ENCODE results near the gene FHL1. TPM values are rescaled to one million over a fixed set of nuclear protein-coding genes. Genes with fewer than 3 reads are reported as not detected.
"Not testable (repeated sequence)": the region's sequence is repeated elsewhere in the genome, so short reads cannot be mapped to it uniquely, and the experiment has no call there.

FHL1 gene
- total RNA-seq = 1,000 to 10,000 TPM; 6,074 to 8,382 (median 6,962) TPM
- polyA plus RNA-seq = 1,000 to 10,000 TPM in 2 of 3 donors, 100 to 1,000 TPM in 1; 325 to 4,774 (median 2,961) TPM
- long read RNA-seq, donor 1, transcript FHL1-205 (7 exons, 2,441 nt) = minor isoform, 16 of 1,875 reads
- long read RNA-seq, donor 1, transcript FHL1-217 (6 exons, 2,310 nt) = minor isoform, 6 of 1,875 reads
- long read RNA-seq, donor 1, transcript FHL1-204 (6 exons, 2,565 nt) = major isoform, 1,389 of 1,875 reads
- long read RNA-seq, donor 1, transcript FHL1-203 (5 exons, 833 nt) = minor isoform, 26 of 1,875 reads
- long read RNA-seq, donor 1, partial matches to known transcripts = 130 of 1,875 reads
- long read RNA-seq, donor 1, other reads (novel, unspliced or antisense) = 300 of 1,875 reads
- long read RNA-seq, donor 2, transcript FHL1-205 (7 exons, 2,441 nt) = minor isoform, 25 of 2,853 reads
- long read RNA-seq, donor 2, transcript FHL1-217 (6 exons, 2,310 nt) = minor isoform, 7 of 2,853 reads
- long read RNA-seq, donor 2, transcript FHL1-204 (6 exons, 2,565 nt) = major isoform, 2,064 of 2,853 reads
- long read RNA-seq, donor 2, transcript FHL1-203 (5 exons, 833 nt) = minor isoform, 38 of 2,853 reads
- long read RNA-seq, donor 2, partial matches to known transcripts = 215 of 2,853 reads
- long read RNA-seq, donor 2, other reads (novel, unspliced or antisense) = 488 of 2,853 reads

DNA sequence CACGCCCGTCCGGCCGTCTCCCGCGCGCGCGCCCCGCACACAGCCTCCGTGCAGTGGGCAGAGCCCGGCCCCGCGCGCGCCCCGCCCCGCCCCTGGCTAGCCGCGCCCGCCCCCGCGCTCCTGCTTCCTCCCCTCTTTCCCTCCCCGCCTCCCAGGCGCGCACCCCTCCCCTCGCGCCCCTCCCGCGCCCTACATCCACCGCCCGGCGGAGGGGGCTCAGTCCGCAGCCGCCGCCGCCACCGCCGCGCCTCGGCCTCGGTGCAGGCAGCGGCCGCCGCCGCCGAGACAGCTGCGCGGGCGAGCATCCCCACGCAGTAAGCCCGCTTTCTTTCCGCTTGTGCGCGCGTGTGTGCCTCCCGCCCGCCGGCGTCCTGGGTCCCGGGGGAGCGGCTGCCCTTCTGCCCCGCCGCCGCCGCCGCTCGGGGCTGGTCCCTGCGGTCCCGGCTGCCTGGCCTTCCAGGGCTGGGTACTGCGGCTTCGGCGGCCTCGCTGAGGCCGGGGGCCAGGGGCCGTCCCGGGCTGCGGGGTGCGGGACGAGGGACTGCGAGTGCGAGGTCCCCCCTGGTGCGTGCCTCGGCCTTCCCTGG lies at the start of gene FHL1:
Gene FHL1, plus strand, starts transcription at position 219 of the 587 bp plus-strand sequence.
- no peaks in the 10 kb centered on the region for H3K9me3 ChIP-seq
- TF ChIP-seq, protein P1, sequence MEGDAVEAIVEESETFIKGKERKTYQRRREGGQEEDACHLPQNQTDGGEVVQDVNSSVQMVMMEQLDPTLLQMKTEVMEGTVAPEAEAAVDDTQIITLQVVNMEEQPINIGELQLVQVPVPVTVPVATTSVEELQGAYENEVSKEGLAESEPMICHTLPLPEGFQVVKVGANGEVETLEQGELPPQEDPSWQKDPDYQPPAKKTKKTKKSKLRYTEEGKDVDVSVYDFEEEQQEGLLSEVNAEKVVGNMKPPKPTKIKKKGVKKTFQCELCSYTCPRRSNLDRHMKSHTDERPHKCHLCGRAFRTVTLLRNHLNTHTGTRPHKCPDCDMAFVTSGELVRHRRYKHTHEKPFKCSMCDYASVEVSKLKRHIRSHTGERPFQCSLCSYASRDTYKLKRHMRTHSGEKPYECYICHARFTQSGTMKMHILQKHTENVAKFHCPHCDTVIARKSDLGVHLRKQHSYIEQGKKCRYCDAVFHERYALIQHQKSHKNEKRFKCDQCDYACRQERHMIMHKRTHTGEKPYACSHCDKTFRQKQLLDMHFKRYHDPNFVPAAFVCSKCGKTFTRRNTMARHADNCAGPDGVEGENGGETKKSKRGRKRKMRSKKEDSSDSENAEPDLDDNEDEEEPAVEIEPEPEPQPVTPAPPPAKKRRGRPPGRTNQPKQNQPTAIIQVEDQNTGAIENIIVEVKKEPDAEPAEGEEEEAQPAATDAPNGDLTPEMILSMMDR (IDR thresholded peaks at IDR 0.05) = no peak
- intact Hi-C loops (cut with DNase I) = loop anchor here in 1 of 2 donors (5.0 to 10.0 kb wide), 2 partner anchors 93 to 120 kb away; no protein-coding TSS in a partner anchor
- H3K4me3 ChIP-seq = peak within 1 kb of the TSS; percentile 71
- H3K36me3 ChIP-seq (ENCODE audit: insufficient read depth in 1 of 2, low read depth in 1 of 2) = no peaks in the 10 kb centered on the region
- 0 to 39% (median 0%) methylated on average over 2 to 51 of the region's 84 CpGs for WGBS, 3 donors
- no peaks in the 10 kb centered on the region for H3K4me1 ChIP-seq
- peaks cover 0 to 14% (median 0%) of the 10 kb centered on the region in 3 donors for H3K27me3 ChIP-seq (ENCODE audit: insufficient read depth in 3 of 3, low read length in 2 of 3)
- peak within 1 kb of the TSS; percentile 69 for H3K27ac ChIP-seq
- ATAC-seq (peak; percentile 72 to 88 (median 86)), DNase-seq (peak; percentile 72 to 80)

DNA sequence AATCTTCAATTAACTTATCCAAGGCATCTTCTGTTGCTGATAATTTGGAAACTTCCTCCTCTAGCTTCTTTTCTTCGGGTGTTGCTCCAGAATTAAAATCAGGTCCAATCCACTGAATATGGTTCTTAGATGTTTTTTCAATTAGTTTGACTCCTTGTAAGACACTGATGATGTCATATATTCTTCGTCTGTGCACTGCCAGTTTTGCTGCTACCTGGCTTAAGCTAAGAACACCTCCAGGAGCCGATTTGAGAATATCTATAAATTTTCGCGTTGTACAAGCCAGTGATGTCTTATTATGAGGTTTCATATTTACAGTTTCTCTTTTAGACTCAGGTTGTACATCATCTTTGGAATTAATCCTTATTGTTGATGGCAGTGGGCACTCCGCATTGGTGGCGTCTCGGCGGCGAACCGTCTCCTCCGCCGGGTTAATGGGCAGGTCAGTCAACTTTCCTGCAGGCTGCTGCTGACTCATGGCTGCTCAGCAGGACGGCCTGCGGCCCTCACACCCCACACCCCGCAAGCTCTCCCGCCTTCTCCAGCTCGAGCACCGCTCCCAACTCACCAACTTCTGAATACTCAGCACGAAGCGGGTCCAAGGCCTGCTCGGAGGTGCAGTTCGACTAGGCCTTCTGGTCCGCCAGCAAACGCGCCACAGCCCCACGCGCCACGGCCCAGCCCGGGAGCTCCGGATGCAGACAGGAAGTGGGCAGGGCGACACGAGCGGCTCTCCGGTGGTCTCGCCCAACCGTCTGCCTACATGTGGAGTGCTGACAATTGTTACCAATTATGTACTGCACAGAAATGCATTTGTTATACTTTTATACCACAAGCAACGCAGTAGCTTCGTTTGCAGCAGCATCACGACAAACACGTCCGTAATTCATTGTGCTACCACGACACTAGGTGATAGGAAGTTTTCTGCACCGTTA lies 49.2 kb upstream of the FHL1 start:
- H3K27me3 ChIP-seq (ENCODE audit: insufficient read depth in 3 of 3, low read length in 2 of 3) = no peaks in the 10 kb centered on the region
- no peak overlapping the region for H3K27ac ChIP-seq
- TF ChIP-seq, protein P1 (IDR thresholded peaks at IDR 0.05) = no peak
- DNase-seq (no peak), ATAC-seq (no peak)
- H3K4me1 ChIP-seq = no peaks in the 10 kb centered on the region
- H3K36me3 ChIP-seq (ENCODE audit: insufficient read depth in 1 of 2, low read depth in 1 of 2) = no peaks in the 10 kb centered on the region
- intact Hi-C loops (cut with DNase I) = no loop called here
- 85 to 95% (median 92%) methylated on average over 44 of the region's 44 CpGs for WGBS, 3 donors
- H3K9me3 ChIP-seq = no peaks in the 10 kb centered on the region
- no peak overlapping the region for H3K4me3 ChIP-seq

DNA sequence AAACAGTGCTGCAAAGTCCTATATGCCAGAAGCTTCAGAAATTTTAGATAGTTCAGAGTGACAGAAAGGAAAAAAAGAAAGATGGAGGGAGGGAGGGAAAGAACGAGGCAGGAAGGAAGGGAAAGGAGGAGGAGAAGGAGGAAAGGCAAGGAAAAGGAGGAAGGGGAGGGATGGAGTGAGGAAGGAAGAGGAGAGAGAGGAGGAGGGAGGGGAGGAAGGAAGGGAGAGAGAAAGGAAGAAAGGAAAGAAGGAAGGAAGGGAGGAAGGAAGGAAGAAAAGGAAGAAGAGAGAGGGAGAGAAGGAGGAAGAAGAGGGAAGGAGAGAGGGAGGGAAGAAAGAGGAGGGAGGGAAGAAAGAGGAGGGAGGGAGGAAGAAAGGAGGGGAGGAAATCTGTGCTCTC lies 42.4 kb upstream of the FHL1 start:
- Histone ChIP-seq H3K27ac (no peak overlapping the region), H3K36me3 (ENCODE audit: insufficient read depth in 1 of 2, low read depth in 1 of 2) (no peaks in the 10 kb centered on the region), H3K4me1 (no peaks in the 10 kb centered on the region), H3K4me3 (no peak overlapping the region), H3K27me3 (ENCODE audit: insufficient read depth in 3 of 3, low read length in 2 of 3) (no peaks in the 10 kb centered on the region), H3K9me3 (no peaks in the 10 kb centered on the region)
- 21 to 79% (median 51%) methylated on average over 1 of the region's 1 CpG for WGBS, 3 donors
- ATAC-seq (no peak), DNase-seq (no peak)
- intact Hi-C loops (cut with DNase I) = no loop called here
- TF ChIP-seq, protein P1 (IDR thresholded peaks at IDR 0.05) = no peak

DNA sequence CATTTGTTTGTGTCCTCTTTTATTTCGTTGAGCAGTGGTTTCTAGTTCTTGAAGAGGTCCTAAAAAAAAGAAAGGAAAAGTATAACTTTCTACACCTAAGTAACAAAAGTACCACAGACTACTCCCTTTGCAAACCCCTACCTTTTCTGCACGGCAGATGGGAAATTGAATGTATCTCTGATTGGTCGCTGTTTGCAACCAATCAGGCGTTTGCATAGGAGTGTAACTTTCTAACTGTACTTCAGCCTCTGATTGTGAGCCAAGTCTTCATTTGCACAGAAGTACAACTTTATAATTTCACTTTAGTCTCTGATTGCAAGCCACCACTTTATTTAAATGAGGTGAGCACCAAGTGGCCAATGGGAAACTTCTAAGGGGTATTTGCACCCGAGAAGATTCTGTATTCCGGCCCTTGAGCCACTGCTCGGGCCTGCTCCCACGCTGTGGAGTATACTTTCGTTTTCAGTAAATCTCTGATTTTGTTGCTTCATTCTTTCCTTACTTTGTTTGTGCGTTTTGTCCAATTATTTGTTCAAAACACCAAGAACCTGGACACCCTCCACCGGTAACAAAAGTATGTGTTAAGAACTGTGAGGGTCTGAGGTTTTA lies 40.3 kb upstream of the FHL1 start:
- no peak for DNase-seq
- no peak for ATAC-seq
- no peaks in the 10 kb centered on the region for H3K4me1 ChIP-seq
- H3K27ac ChIP-seq = no peak overlapping the region
- no peak overlapping the region for H3K4me3 ChIP-seq
- 62 to 89% (median 70%) methylated on average over 11 of the region's 11 CpGs for WGBS, 3 donors
- intact Hi-C loops (cut with DNase I) = no loop called here
- no peaks in the 10 kb centered on the region for H3K27me3 ChIP-seq (ENCODE audit: insufficient read depth in 3 of 3, low read length in 2 of 3)
- TF ChIP-seq, protein P1 (IDR thresholded peaks at IDR 0.05) = no peak
- no peaks in the 10 kb centered on the region for H3K36me3 ChIP-seq (ENCODE audit: insufficient read depth in 1 of 2, low read depth in 1 of 2)
- peaks cover 7% of the 10 kb centered on the region for H3K9me3 ChIP-seq

DNA sequence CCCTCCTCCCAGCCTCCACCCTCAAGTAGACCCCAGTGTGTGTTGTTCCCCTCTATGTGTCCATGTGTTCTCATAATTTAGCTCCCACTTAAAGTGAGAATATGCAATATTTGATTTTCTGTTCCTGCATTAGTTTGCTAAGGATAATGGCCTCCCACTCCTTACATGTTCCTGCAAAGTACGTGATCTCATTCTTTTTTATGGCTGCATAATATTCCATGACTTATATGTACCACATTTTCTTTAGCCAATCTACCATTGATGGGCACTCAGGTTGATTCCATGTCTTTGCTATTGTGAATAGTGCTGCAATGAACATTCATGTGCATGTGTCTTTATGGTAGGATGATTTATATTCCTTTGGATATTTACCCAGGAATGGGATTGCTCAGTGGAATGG lies 38.4 kb upstream of the FHL1 start:
- H3K27ac ChIP-seq; ATAC-seq; H3K9me3 ChIP-seq; H3K4me3 ChIP-seq; intact Hi-C loops (cut with DNase I); H3K36me3 ChIP-seq (ENCODE audit: insufficient read depth in 1 of 2, low read depth in 1 of 2); DNase-seq; H3K4me1 ChIP-seq; H3K27me3 ChIP-seq (ENCODE audit: insufficient read depth in 3 of 3, low read length in 2 of 3): not testable (repeated sequence)
- WGBS, 3 donors = 67 to 94% (median 91%) methylated on average over 1 of the region's 1 CpG
